GM21447 (cell line): ENCODE data around the gene OSM.

Experiments used
- ATAC-seq: cut with Tn5 transposase; IDR thresholded peaks from one replicate; pipeline ENCODE4 v1.9.1; 2021; ENCODE audit not compliant: unreplicated experiment

Gene OSM

GRCh38 chr22:30265131-30265720 lies 1.4 kb downstream of the OSM start:
- ATAC-seq = no peak

- no peak for ATAC-seq
These were observed 2.8 kb downstream of the OSM start for GRCh38 chr22:30263883-30264282.

GRCh38 chr22:30262917-30263741 lies 3.5 kb downstream of the OSM start:
- no peak for ATAC-seq

GRCh38 chr22:30262112-30262511 lies 4.5 kb downstream of the OSM start:
- no peak for ATAC-seq

GRCh38 chr22:30261134-30261533 lies 5.5 kb downstream of the OSM start:
- no peak for ATAC-seq

GRCh38 chr22:30260682-30261081 lies 6.0 kb downstream of the OSM start:
- ATAC-seq = no peak

- ATAC-seq = no peak
These were observed 6.4 kb downstream of the OSM start for GRCh38 chr22:30260276-30260675.

GRCh38 chr22:30254314-30254713 lies 12.3 kb downstream of the OSM start:
- ATAC-seq = no peak

- no peak for ATAC-seq
These were observed 13.3 kb downstream of the OSM start for GRCh38 chr22:30253205-30253852.

- ATAC-seq = no peak
These were observed 14.0 kb downstream of the OSM start for GRCh38 chr22:30252411-30253204.

GRCh38 chr22:30251711-30252110 lies 14.9 kb downstream of the OSM start:
- ATAC-seq = no peak

- ATAC-seq = no peak
These were observed 15.9 kb downstream of the OSM start for GRCh38 chr22:30250661-30251267.

GRCh38 chr22:30250039-30250565 lies 16.5 kb downstream of the OSM start:
- ATAC-seq = no peak

- ATAC-seq = no peak
These were observed 17.3 kb downstream of the OSM start for GRCh38 chr22:30249049-30250038.

- no peak for ATAC-seq
These were observed 18.2 kb downstream of the OSM start for GRCh38 chr22:30248484-30248883.

- ATAC-seq = no peak
These were observed 18.7 kb downstream of the OSM start for GRCh38 chr22:30247974-30248373.

- no peak for ATAC-seq
These were observed 19.1 kb downstream of the OSM start for GRCh38 chr22:30247561-30247960.

- no peak for ATAC-seq
These were observed 19.8 kb downstream of the OSM start for GRCh38 chr22:30246814-30247376.
